ENCODE measurements around the gene ICAM5. TPM values are rescaled to one million over a fixed set of nuclear protein-coding genes. Genes with fewer than 3 reads are reported as not detected.
A peak's percentile ranks its signal among the peaks of the same experiment; 100 is the strongest.

ICAM5 gene
- total RNA-seq, 2 experiments from 2014 or later: 0.95 to 1.0 TPM

- Mint-ChIP-seq H3K4me1 (peaks cover 37% of the 10 kb centered on the region), H3K4me3 (no peak overlapping the region), H3K9me3 (no peaks in the 10 kb centered on the region), H3K36me3 (peaks cover 2% of the 10 kb centered on the region), H3K27me3 (peaks cover 78% of the 10 kb centered on the region), H3K27ac (no peak overlapping the region)
- no peak for DNase-seq
Observed at GRCh38 chr19:10293637-10294367, 4.0 kb downstream of the ICAM5 start.

- peaks cover 2% of the 10 kb centered on the region for H3K36me3 Mint-ChIP-seq
- H3K27ac Mint-ChIP-seq: no peak overlapping the region
- no peaks in the 10 kb centered on the region for H3K9me3 Mint-ChIP-seq
- H3K27me3 Mint-ChIP-seq: peaks cover 74% of the 10 kb centered on the region
- DNase-seq: no peak
- H3K4me3 Mint-ChIP-seq: no peak overlapping the region
- peaks cover 32% of the 10 kb centered on the region for H3K4me1 Mint-ChIP-seq
Observed at GRCh38 chr19:10294368-10294697, 4.6 kb downstream of the ICAM5 start.

- H3K4me3 Mint-ChIP-seq: peak overlapping the region; percentile 64
- H3K27me3 Mint-ChIP-seq: peaks cover 69% of the 10 kb centered on the region
- H3K36me3 Mint-ChIP-seq: peaks cover 2% of the 10 kb centered on the region
- peaks cover 29% of the 10 kb centered on the region for H3K4me1 Mint-ChIP-seq
- DNase-seq: peak; percentile 46
- H3K9me3 Mint-ChIP-seq: no peaks in the 10 kb centered on the region
- peak overlapping the region; percentile 8 for H3K27ac Mint-ChIP-seq
Observed at GRCh38 chr19:10295305-10295846, 5.6 kb downstream of the ICAM5 start.

- H3K36me3 Mint-ChIP-seq: peaks cover 2% of the 10 kb centered on the region
- H3K9me3 Mint-ChIP-seq: no peaks in the 10 kb centered on the region
- peaks cover 25% of the 10 kb centered on the region for H3K4me1 Mint-ChIP-seq
- H3K4me3 Mint-ChIP-seq: peak overlapping the region; percentile 64
- no peak for DNase-seq
- H3K27me3 Mint-ChIP-seq: peaks cover 63% of the 10 kb centered on the region
- peak overlapping the region; percentile 8 for H3K27ac Mint-ChIP-seq
Observed at GRCh38 chr19:10295847-10296591, 6.3 kb downstream of the ICAM5 start.

- peaks cover 5% of the 10 kb centered on the region for H3K4me1 Mint-ChIP-seq
- DNase-seq: no peak
Observed at GRCh38 chr19:10299545-10300458, 10.1 kb downstream of the ICAM5 start.

GRCh38 chr19:10305139-10305806 is 15.5 kb downstream of the ICAM5 start:
- H3K4me1 Mint-ChIP-seq: no peaks in the 10 kb centered on the region
- DNase-seq: no peak
- H3K27me3 Mint-ChIP-seq: no peaks in the 10 kb centered on the region
- H3K9me3 Mint-ChIP-seq: no peaks in the 10 kb centered on the region
- H3K27ac Mint-ChIP-seq: no peak overlapping the region
- H3K36me3 Mint-ChIP-seq: peaks cover 6% of the 10 kb centered on the region
- H3K4me3 Mint-ChIP-seq: no peak overlapping the region

More at GRCh38 chr19:10299545-10300458, 10.1 kb downstream of the ICAM5 start:
- Mint-ChIP-seq H3K4me3 (no peak overlapping the region), H3K36me3 (peaks cover 2% of the 10 kb centered on the region), H3K9me3 (no peaks in the 10 kb centered on the region), H3K27me3 (peaks cover 25% of the 10 kb centered on the region), H3K27ac (no peak overlapping the region)

- H3K27me3 Mint-ChIP-seq: no peaks in the 10 kb centered on the region
- H3K36me3 Mint-ChIP-seq: peaks cover 6% of the 10 kb centered on the region
- no peak overlapping the region for H3K4me3 Mint-ChIP-seq
- no peaks in the 10 kb centered on the region for H3K4me1 Mint-ChIP-seq
- no peaks in the 10 kb centered on the region for H3K9me3 Mint-ChIP-seq
- no peak overlapping the region for H3K27ac Mint-ChIP-seq
- no peak for DNase-seq
Observed at GRCh38 chr19:10306327-10306726, 16.6 kb downstream of the ICAM5 start.

- Mint-ChIP-seq H3K9me3 (no peaks in the 10 kb centered on the region), H3K4me1 (peaks cover 2% of the 10 kb centered on the region), H3K4me3 (no peak within 1 kb of the TSS), H3K36me3 (peaks cover 9% of the 10 kb centered on the region), H3K27ac (no peak within 1 kb of the TSS), H3K27me3 (no peaks in the 10 kb centered on the region)
- no peak for DNase-seq
Observed at GRCh38 chr19:10309423-10309822, 19.7 kb downstream of the ICAM5 start, which contains the start of gene ZGLP1. ZGLP1 (minus strand) TSS chr19:10309815.

GRCh38 chr19:10315335-10316214 is 25.8 kb downstream of the ICAM5 start, which contains the start of gene FDX2:
FDX2 (minus strand) TSS chr19:10316015; CDS start chr19:10315996, 19 bp downstream.
- Mint-ChIP-seq H3K4me3 (peak within 1 kb of the TSS; percentile 87), H3K9me3 (no peaks in the 10 kb centered on the region), H3K36me3 (peaks cover 18% of the 10 kb centered on the region), H3K4me1 (peaks cover 16% of the 10 kb centered on the region), H3K27ac (peak within 1 kb of the TSS; percentile 82), H3K27me3 (no peaks in the 10 kb centered on the region)
- DNase-seq: peak; percentile 92

GRCh38 chr19:10316229-10317044 is 26.7 kb downstream of the ICAM5 start:
- peak overlapping the region; percentile 87 for H3K4me3 Mint-ChIP-seq
- H3K36me3 Mint-ChIP-seq: peaks cover 18% of the 10 kb centered on the region
- H3K9me3 Mint-ChIP-seq: no peaks in the 10 kb centered on the region
- no peaks in the 10 kb centered on the region for H3K27me3 Mint-ChIP-seq
- H3K27ac Mint-ChIP-seq: peak overlapping the region; percentile 82
- no peak for DNase-seq
- H3K4me1 Mint-ChIP-seq: peaks cover 16% of the 10 kb centered on the region

- H3K4me1 Mint-ChIP-seq: peaks cover 16% of the 10 kb centered on the region
Observed at GRCh38 chr19:10317045-10317856, 27.5 kb downstream of the ICAM5 start.

GRCh38 chr19:10317857-10318462 is 28.2 kb downstream of the ICAM5 start:
- Mint-ChIP-seq H3K27me3 (no peaks in the 10 kb centered on the region), H3K9me3 (no peaks in the 10 kb centered on the region), H3K4me3 (no peak overlapping the region), H3K36me3 (peaks cover 18% of the 10 kb centered on the region), H3K4me1 (peaks cover 16% of the 10 kb centered on the region), H3K27ac (no peak overlapping the region)
- no peak for DNase-seq

More at GRCh38 chr19:10317045-10317856, 27.5 kb downstream of the ICAM5 start:
- H3K9me3 Mint-ChIP-seq: no peaks in the 10 kb centered on the region
- peak overlapping the region; percentile 72 for H3K27ac Mint-ChIP-seq
- H3K27me3 Mint-ChIP-seq: no peaks in the 10 kb centered on the region
- no peak for DNase-seq
- peaks cover 18% of the 10 kb centered on the region for H3K36me3 Mint-ChIP-seq
- H3K4me3 Mint-ChIP-seq: no peak overlapping the region

All from activated naive CD8-positive, alpha-beta T cell treated with anti-CD3 and anti-CD28 coated beads for 36 hours (primary cell).